Neural cell (in vitro differentiated cells): ENCODE results near the gene FLT3.

ENCODE experiments used
- EP300 ChIP-seq: fragments of 450-650 bp; conservative IDR thresholded peaks from 2 replicates; pipeline ENCODE4 v1.6.1; 2014; ENCODE audit warnings: antibody characterized with exemption, mild to moderate bottlenecking, moderate library complexity; ENCODE audit not compliant: poor library complexity, severe bottlenecking
- POLR2AphosphoS5 ChIP-seq: IDR thresholded peaks from 2 replicates; pipeline ENCODE4 v1.6.1; 2012
- TF ChIP-seq, protein P1 (sequence below): fragments of 450-650 bp; IDR thresholded peaks from 2 replicates; pipeline ENCODE4 v1.5.1; 2014; ENCODE audit warnings: antibody characterized with exemption, mild to moderate bottlenecking, moderate library complexity; ENCODE audit not compliant: poor library complexity, severe bottlenecking

DNA sequence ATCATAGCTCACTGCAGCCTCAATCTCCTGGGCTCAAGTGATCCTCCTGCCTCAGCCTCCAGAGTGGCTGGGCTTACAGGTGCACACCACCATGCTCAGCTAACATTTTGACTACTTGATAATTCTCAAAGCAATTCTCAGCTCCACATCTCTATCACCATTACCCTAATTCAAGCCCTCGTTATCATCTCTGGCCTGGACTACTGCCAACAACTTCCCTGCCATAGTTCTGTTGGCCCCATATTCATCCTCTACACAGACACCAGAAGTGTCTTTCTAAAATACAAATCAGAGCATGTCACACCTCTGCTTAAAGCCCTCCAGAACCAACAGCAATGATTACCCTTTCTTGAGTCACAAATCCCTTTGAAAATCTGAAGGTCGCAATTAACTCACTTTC is 7.9 kb downstream of the FLT3 start:
- TF ChIP-seq, protein P1, sequence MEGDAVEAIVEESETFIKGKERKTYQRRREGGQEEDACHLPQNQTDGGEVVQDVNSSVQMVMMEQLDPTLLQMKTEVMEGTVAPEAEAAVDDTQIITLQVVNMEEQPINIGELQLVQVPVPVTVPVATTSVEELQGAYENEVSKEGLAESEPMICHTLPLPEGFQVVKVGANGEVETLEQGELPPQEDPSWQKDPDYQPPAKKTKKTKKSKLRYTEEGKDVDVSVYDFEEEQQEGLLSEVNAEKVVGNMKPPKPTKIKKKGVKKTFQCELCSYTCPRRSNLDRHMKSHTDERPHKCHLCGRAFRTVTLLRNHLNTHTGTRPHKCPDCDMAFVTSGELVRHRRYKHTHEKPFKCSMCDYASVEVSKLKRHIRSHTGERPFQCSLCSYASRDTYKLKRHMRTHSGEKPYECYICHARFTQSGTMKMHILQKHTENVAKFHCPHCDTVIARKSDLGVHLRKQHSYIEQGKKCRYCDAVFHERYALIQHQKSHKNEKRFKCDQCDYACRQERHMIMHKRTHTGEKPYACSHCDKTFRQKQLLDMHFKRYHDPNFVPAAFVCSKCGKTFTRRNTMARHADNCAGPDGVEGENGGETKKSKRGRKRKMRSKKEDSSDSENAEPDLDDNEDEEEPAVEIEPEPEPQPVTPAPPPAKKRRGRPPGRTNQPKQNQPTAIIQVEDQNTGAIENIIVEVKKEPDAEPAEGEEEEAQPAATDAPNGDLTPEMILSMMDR = no peak
- TF ChIP-seq EP300 (no peak), POLR2AphosphoS5 (no peak)
